HEK293 (cell line): ENCODE data around the gene RORC.

Source experiments
- CTCF ChIA-PET: fragments of 350-600 bp; formaldehyde crosslinking; extraction: SDS; loops from one replicate; lab custom pipeline; 2021; ENCODE audit warnings: antibody characterized with exemption; lab: Yijun Ruan, JAX
- POLR2A ChIA-PET: fragments of 300-600 bp; formaldehyde crosslinking; extraction: SDS; loops from one replicate; lab custom pipeline; 2020; ENCODE audit warnings: antibody characterized with exemption, inconsistent platforms; lab: Yijun Ruan, JAX
- H3K27ac ChIP-seq: fragments of 200-500 bp; sonication (Bioruptor generic); 2 replicates; pipeline ENCODE4 v1.5.1; 2014; ENCODE audit warnings: low read depth, low read length, control low read depth, inconsistent platforms; ENCODE audit errors: extremely low read depth
- H3K36me3 ChIP-seq, 2 experiments: fragments of 200-500 bp in 1 of 2; sonication (Bioruptor generic) in 1 of 2; 1 replicate in 1 of 2; 2 replicates in 1 of 2; pipeline ENCODE4 v1.5.1; 2014 to 2017; ENCODE audit warnings: inconsistent platforms in 2 of 2, low read length in 2 of 2; ENCODE audit not compliant: control insufficient read depth in 2 of 2, insufficient read depth in 1 of 2
- H3K4me1 ChIP-seq: fragments of 200-500 bp; sonication (Bioruptor generic); 2 replicates; pipeline ENCODE4 v1.5.1; 2014; ENCODE audit warnings: mild to moderate bottlenecking, low read length, inconsistent platforms; ENCODE audit not compliant: control insufficient read depth, insufficient read depth
- H3K4me3 ChIP-seq: 2 replicates; pipeline ENCODE4 v1.5.1; 2011; ENCODE audit warnings: low read depth, mild to moderate bottlenecking, control low read depth, low read length, moderate library complexity
- H3K9me3 ChIP-seq: fragments of 200-500 bp; sonication (Bioruptor generic); 2 replicates; pipeline ENCODE4 v1.5.1; 2014; ENCODE audit warnings: low read depth, low read length, inconsistent platforms; ENCODE audit not compliant: control insufficient read depth, insufficient read depth
- BCL11B ChIP-seq: fragments of 450-650 bp; formaldehyde crosslinking; IDR thresholded peaks from 2 replicates; pipeline ENCODE4 v1.5.1; 2016; ENCODE audit warnings: low read depth, missing biosample characterization, missing genetic modification characterization
- EGR2 ChIP-seq: fragments of 450-650 bp; formaldehyde crosslinking; IDR thresholded peaks from 2 replicates; pipeline ENCODE4 v1.5.1; 2016; ENCODE audit warnings: low read depth, missing biosample characterization, missing genetic modification characterization
- GFI1B ChIP-seq: fragments of 450-650 bp; formaldehyde crosslinking; IDR thresholded peaks from 2 replicates; pipeline ENCODE4 v1.5.1; 2016; ENCODE audit warnings: missing biosample characterization, missing genetic modification characterization
- KLF16 ChIP-seq: fragments of 450-650 bp; formaldehyde crosslinking; IDR thresholded peaks from 2 replicates; pipeline ENCODE4 v1.5.1; 2017; ENCODE audit warnings: missing biosample characterization, missing genetic modification characterization
- PATZ1 ChIP-seq: fragments of 450-650 bp; formaldehyde crosslinking; IDR thresholded peaks from 2 replicates; pipeline ENCODE4 v1.5.1; 2016; ENCODE audit warnings: missing biosample characterization, missing genetic modification characterization
- SCRT2 ChIP-seq: fragments of 450-650 bp; formaldehyde crosslinking; IDR thresholded peaks from 2 replicates; pipeline ENCODE4 v1.5.1; 2016; ENCODE audit warnings: missing biosample characterization, missing genetic modification characterization
- SETDB1 ChIP-seq: IDR thresholded peaks from one replicate; pipeline ENCODE4 v1.6.1; 2017; ENCODE audit warnings: mild to moderate bottlenecking, low read length, moderate library complexity, mixed read lengths; ENCODE audit not compliant: insufficient read length
- SP2 ChIP-seq: fragments of 450-650 bp; formaldehyde crosslinking; IDR thresholded peaks from 2 replicates; pipeline ENCODE4 v1.5.1; 2016; ENCODE audit warnings: missing biosample characterization, missing genetic modification characterization
- SP3 ChIP-seq: fragments of 450-650 bp; formaldehyde crosslinking; IDR thresholded peaks from 2 replicates; pipeline ENCODE4 v1.5.1; 2016; ENCODE audit warnings: missing biosample characterization, missing genetic modification characterization
- YY2 ChIP-seq: fragments of 450-650 bp; formaldehyde crosslinking; IDR thresholded peaks from 2 replicates; pipeline ENCODE4 v1.5.1; 2016; ENCODE audit warnings: missing biosample characterization, missing genetic modification characterization
- ZEB2 ChIP-seq: fragments of 450-650 bp; formaldehyde crosslinking; IDR thresholded peaks from 2 replicates; pipeline ENCODE4 v1.5.1; 2016; ENCODE audit warnings: missing biosample characterization, missing genetic modification characterization
- ZFHX2 ChIP-seq: fragments of 450-650 bp; formaldehyde crosslinking; conservative IDR thresholded peaks from 2 replicates; pipeline ENCODE4 v1.5.1; 2016; ENCODE audit warnings: missing biosample characterization, missing genetic modification characterization
- ZNF138 ChIP-seq: fragments of 450-650 bp; formaldehyde crosslinking; IDR thresholded peaks from 2 replicates; pipeline ENCODE4 v1.5.1; 2016; ENCODE audit warnings: missing biosample characterization, missing genetic modification characterization, borderline replicate concordance
- ZNF155 ChIP-seq: fragments of 450-650 bp; formaldehyde crosslinking; IDR thresholded peaks from 2 replicates; pipeline ENCODE4 v1.5.1; 2016; ENCODE audit warnings: missing biosample characterization, missing genetic modification characterization
- ZNF354C ChIP-seq: fragments of 450-650 bp; formaldehyde crosslinking; IDR thresholded peaks from 2 replicates; pipeline ENCODE4 v1.5.1; 2016; ENCODE audit warnings: missing biosample characterization, missing genetic modification characterization, low read depth, borderline replicate concordance
- ZNF366 ChIP-seq: fragments of 450-650 bp; formaldehyde crosslinking; conservative IDR thresholded peaks from 2 replicates; pipeline ENCODE4 v1.5.1; 2016; ENCODE audit warnings: missing biosample characterization, missing genetic modification characterization
- ZNF548 ChIP-seq: fragments of 450-650 bp; formaldehyde crosslinking; IDR thresholded peaks from 2 replicates; pipeline ENCODE4 v1.5.1; 2016; ENCODE audit warnings: missing biosample characterization, missing genetic modification characterization
- ZNF549 ChIP-seq: fragments of 450-650 bp; IDR thresholded peaks from 2 replicates; pipeline ENCODE4 v1.5.1; 2018; ENCODE audit warnings: missing biosample characterization, missing genetic modification characterization, mild to moderate bottlenecking, inconsistent platforms, moderate library complexity
- ZNF664 ChIP-seq: fragments of 450-650 bp; formaldehyde crosslinking; IDR thresholded peaks from 2 replicates; pipeline ENCODE4 v1.5.1; 2016; ENCODE audit warnings: missing biosample characterization, missing genetic modification characterization
- ZNF670 ChIP-seq: fragments of 450-650 bp; formaldehyde crosslinking; IDR thresholded peaks from 2 replicates; pipeline ENCODE4 v1.5.1; 2016; ENCODE audit warnings: missing biosample characterization, missing genetic modification characterization, low read depth
- ZSCAN23 ChIP-seq: fragments of 450-650 bp; formaldehyde crosslinking; IDR thresholded peaks from 2 replicates; pipeline ENCODE4 v1.5.1; 2016; ENCODE audit warnings: missing biosample characterization, missing genetic modification characterization
- TF ChIP-seq, protein P1 (sequence below): fragments of 450-650 bp; formaldehyde crosslinking; optimal IDR thresholded peaks from 2 replicates; pipeline ENCODE3; 2016; ENCODE audit warnings: missing biosample characterization, mild to moderate bottlenecking, missing genetic modification characterization

Gene RORC

DNA sequence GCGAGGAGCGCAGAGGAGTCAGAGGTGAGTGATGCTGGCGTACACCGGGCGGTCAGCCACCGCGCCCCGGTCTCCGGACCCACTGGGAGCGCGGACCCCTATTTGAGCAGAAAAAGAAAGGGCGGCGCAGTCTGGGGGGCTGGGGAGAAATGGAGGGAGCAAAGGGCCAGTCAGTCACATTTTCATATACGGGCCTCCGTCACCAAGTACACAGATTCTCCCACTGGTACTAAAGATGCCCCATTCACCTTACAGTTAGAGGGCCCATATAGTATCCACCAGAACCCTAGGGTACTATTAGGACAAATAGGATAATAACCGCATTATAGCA, 7.4 kb upstream of the RORC start:
- no peak overlapping the region for H3K4me3 ChIP-seq
- no peaks in the 10 kb centered on the region for H3K36me3 ChIP-seq
- POLR2A ChIA-PET, result no interaction called here

DNA sequence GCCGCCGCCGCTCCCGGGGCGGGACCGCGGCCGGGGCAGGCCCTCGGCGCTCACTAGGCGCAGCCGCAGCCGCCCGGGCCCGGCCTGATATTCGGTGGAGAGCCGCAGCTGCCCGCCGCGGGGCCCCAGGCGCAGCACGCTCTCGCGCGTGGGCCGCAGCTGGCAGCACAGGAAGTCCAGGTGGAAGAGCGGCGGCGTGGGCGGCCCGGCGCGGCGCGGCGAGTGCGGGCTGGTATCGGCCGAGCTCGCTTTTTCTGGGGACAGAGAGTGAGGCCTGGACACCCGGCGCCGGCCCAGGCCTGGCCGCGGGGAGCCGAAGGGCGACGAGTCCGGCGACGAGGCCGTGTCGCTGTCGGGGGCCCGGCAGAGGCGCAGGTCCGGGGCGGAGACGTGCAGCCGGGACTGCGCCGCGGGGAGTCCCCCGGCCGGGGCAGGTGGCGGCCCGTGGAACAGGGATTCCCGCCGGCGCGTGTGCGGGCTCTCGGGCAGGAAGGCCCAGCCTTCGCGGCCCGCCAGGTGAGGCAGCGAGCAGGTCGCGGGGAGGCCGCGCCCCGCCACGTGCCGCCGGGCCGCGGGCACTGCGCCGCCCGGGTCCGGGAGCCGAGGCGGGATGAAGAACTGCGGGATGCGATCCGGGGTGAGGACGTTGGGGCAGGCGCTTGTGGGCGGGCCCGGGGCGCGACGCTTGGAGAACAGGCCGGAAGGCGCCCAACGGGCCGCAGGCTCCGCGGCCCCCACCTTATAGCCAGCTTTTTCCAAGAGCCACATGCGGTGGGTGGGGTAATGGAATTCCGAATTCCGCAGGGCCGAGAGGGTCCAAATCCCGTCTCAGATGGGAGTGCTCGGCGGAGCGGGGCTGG, 6.8 kb upstream of the RORC start:
- no peaks in the 10 kb centered on the region for H3K4me1 ChIP-seq
- POLR2A ChIA-PET, result no interaction called here
- H3K4me3 ChIP-seq, result no peak overlapping the region
- H3K36me3 ChIP-seq, result no peaks in the 10 kb centered on the region
- TF ChIP-seq ZNF549 (tag by site-specific recombination), result no peak
- no peak overlapping the region for H3K27ac ChIP-seq
- CTCF ChIA-PET, result no interaction called here
- H3K9me3 ChIP-seq, result no peaks in the 10 kb centered on the region

More for the DNA sequence above, 7.4 kb upstream of the RORC start:
- H3K4me1 ChIP-seq, result no peaks in the 10 kb centered on the region
- TF ChIP-seq, protein P1, sequence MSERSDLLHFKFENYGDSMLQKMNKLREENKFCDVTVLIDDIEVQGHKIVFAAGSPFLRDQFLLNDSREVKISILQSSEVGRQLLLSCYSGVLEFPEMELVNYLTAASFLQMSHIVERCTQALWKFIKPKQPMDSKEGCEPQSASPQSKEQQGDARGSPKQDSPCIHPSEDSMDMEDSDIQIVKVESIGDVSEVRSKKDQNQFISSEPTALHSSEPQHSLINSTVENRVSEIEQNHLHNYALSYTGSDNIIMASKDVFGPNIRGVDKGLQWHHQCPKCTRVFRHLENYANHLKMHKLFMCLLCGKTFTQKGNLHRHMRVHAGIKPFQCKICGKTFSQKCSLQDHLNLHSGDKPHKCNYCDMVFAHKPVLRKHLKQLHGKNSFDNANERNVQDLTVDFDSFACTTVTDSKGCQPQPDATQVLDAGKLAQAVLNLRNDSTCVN (tag by site-specific recombination), result no peak
- TF ChIP-seq GFI1B (no peak), ZFHX2 (tag by site-specific recombination) (no peak), ZSCAN23 (no peak), SETDB1 (no peak), SP3 (tag by site-specific recombination) (no peak), ZNF354C (tag by site-specific recombination) (no peak), EGR2 (tag by site-specific recombination) (no peak), ZNF664 (tag by site-specific recombination) (no peak), ZNF549 (tag by site-specific recombination) (no peak), ZEB2 (no peak), ZNF548 (tag by site-specific recombination) (no peak)
- CTCF ChIA-PET, result no interaction called here
- no peak overlapping the region for H3K27ac ChIP-seq
- no peaks in the 10 kb centered on the region for H3K9me3 ChIP-seq

- no peaks in the 10 kb centered on the region for H3K4me1 ChIP-seq
- ChIA-PET CTCF (interaction anchor here (0.6 to 2.2 kb wide), 3 partner anchors 9 to 203 kb away, joined by 3 to 11 read pairs (median 5); no protein-coding TSS in a partner anchor), POLR2A (no interaction called here)
- H3K4me3 ChIP-seq, result no peak overlapping the region
- TF ChIP-seq ZEB2, result no peak
- TF ChIP-seq YY2 (tag by site-specific recombination), result no peak
- TF ChIP-seq SCRT2 (tag by site-specific recombination), result no peak
- TF ChIP-seq ZNF366, result no peak
- no peak for TF ChIP-seq ZNF138
- TF ChIP-seq PATZ1, result no peak
- TF ChIP-seq BCL11B (tag by site-specific recombination), result no peak
- no peak for TF ChIP-seq SP2 (tag by site-specific recombination)
- no peak for TF ChIP-seq KLF16 (tag by site-specific recombination)
- no peak for TF ChIP-seq ZNF155 (tag by site-specific recombination)
- no peak for TF ChIP-seq ZNF670 (tag by site-specific recombination)
- H3K36me3 ChIP-seq, result no peaks in the 10 kb centered on the region
- H3K27ac ChIP-seq, result no peak overlapping the region
- H3K9me3 ChIP-seq, result no peaks in the 10 kb centered on the region
Observed at GRCh38 chr1:151837884-151838221, 6.3 kb upstream of the RORC start.
